Activated CD8-positive, alpha-beta memory T cell treated with anti-CD3 and anti-CD28 coated beads for 36 hours (primary cell): ENCODE measurements around the gene B4GALNT4. TPM values are rescaled to one million over a fixed set of nuclear protein-coding genes. Genes with fewer than 3 reads are reported as not detected.
"Not testable (repeated sequence)": the region's sequence is repeated elsewhere in the genome, so short reads cannot be mapped to it uniquely, and the experiment has no call there.

Source experiments
- CTCF ChIA-PET: fragments of 350-600 bp; sonication (Branson Sonifier 250); formaldehyde crosslinking; loops from one replicate; lab custom pipeline; 2021; ENCODE audit warnings: antibody characterized with exemption; lab: Charles Lee
- POLR2A ChIA-PET: fragments of 350-600 bp; sonication (Branson Sonifier 250); formaldehyde crosslinking; loops from one replicate; lab custom pipeline; 2021; ENCODE audit warnings: antibody characterized with exemption; lab: Charles Lee
- total RNA-seq, 2 experiments: library from RNA; stranded (reverse); gene quantifications; one replicate each; pipeline ENCODE4 v1.2.3, GENCODE V29; 2021

Gene B4GALNT4
- total RNA-seq, 2 experiments from 2014 or later = 0.38 to 0.42 TPM

- CTCF ChIA-PET = interaction anchor here (0.9 kb wide), 1 partner anchor 144 kb away, joined by 3 read pairs; the partner anchor contains the start of genes BET1L and RIC8A
- POLR2A ChIA-PET = no interaction called here
These were observed 17.9 kb upstream of the B4GALNT4 start for GRCh38 chr11:351411-351810.

DNA sequence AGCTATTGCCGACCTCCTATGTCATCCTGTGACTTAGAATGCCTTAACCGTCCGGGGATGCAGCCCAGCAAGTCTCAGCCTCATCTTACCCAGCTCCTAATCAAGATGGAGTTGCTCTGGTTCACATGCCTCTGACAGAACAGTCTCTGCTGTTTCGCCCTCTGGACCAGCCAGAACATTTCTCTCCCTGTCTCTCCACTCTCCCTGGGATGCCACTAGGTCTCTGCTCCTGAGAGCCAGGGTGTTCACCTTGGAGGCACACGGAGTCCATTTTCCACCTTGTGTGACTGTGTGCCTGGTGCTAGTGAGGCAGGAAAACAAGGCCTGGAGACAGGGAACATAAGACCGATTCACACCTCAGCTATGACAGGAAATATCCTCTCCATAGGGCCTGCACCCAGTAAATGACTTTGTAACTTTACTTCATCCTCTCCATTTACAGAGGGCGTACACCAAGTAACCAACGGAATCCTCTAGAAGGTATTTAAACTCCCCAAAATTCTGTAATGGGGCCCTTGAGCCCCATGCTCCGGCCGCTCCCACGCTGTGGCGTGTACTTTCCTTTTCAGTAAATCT is 16.8 kb upstream of the B4GALNT4 start:
- CTCF ChIA-PET = interaction anchor here (0.7 to 0.9 kb wide), 2 partner anchors 43 to 145 kb away, joined by 3 read pairs; partner anchors contain the start of genes BET1L and RIC8A
- POLR2A ChIA-PET = no interaction called here

DNA sequence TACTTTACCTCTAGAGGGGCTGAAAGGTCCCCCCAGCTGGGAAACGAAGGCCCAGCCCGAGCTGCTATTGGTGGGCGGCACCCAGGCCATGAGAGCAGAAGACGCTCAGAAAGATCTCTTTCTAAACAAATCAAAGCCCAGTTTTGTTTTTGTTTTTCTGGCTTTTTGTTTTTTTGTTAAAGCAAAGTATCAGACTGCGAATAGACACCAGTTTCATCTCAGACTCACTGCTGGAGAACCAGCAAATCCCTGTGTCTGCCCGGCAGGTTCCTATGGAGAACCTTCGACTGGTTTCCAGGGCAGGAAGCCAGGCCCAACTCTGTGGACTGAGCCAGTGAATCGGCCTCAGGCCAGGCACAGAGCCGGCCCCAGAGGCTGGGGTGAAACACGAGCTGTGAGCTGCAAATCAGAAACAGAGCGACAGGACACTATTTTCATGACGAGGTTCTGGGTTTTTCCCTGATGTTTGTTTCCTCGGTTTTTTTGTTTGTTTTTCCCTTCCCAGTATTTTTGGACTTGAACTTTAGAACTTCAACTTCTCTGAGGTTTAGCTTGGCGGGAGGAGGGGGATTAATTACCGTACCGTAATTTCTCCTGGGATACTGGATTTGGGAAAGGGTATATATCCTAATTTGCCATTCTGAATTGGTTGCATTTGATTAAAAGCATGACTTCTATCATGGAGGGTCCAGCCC is 16.0 kb upstream of the B4GALNT4 start:
- POLR2A ChIA-PET = no interaction called here

GRCh38 chr11:355581-356458 is 13.5 kb upstream of the B4GALNT4 start:
- ChIA-PET POLR2A (interaction anchor here (0.6 to 1.9 kb wide), 8 partner anchors 13 to 119 kb away, joined by 3 to 11 read pairs (median 6); partner anchors contain the start of gene PSMD13), CTCF (interaction anchor here (0.5 to 1.6 kb wide), 8 partner anchors 28 to 184 kb away, joined by 3 to 5 read pairs (median 4); no protein-coding TSS in a partner anchor)

More for the DNA sequence above, 16.0 kb upstream of the B4GALNT4 start:
- CTCF ChIA-PET = interaction anchor here (0.7 kb wide), 1 partner anchor 43 kb away, joined by 3 read pairs; no protein-coding TSS in a partner anchor

DNA sequence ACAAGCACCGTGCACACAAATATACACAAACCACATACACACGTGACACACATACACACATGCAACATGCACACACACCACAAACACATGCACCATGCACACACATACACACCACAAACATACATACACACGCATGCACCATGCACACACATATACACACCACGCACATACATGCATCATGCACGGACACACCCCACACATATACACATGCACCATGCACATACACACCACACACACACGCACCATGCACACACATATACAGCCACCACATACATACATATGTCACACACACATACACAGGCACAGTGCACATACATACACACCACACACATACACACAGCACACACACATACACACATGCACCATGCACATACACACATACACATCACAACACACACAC is 12.7 kb upstream of the B4GALNT4 start:
- POLR2A ChIA-PET = interaction anchor here (0.7 to 1.9 kb wide), 3 partner anchors 14 to 119 kb away, joined by 3 to 11 read pairs (median 8); partner anchors contain the start of gene PSMD13
- CTCF ChIA-PET = no interaction called here

DNA sequence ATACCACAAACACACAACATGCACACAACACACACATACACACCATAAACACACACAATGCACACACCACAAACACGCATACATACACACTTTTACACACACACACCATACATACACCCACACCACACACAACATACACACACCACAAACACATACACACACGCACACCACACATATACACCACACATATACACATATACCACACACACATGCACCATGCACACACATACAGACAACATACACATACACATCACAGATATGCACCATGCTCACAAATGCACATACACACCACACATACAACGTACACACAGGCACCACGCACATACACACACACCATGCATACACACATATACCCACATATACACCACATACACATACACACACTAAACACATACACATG is 11.7 kb upstream of the B4GALNT4 start:
- ChIA-PET CTCF (no interaction called here), POLR2A (no interaction called here)

DNA sequence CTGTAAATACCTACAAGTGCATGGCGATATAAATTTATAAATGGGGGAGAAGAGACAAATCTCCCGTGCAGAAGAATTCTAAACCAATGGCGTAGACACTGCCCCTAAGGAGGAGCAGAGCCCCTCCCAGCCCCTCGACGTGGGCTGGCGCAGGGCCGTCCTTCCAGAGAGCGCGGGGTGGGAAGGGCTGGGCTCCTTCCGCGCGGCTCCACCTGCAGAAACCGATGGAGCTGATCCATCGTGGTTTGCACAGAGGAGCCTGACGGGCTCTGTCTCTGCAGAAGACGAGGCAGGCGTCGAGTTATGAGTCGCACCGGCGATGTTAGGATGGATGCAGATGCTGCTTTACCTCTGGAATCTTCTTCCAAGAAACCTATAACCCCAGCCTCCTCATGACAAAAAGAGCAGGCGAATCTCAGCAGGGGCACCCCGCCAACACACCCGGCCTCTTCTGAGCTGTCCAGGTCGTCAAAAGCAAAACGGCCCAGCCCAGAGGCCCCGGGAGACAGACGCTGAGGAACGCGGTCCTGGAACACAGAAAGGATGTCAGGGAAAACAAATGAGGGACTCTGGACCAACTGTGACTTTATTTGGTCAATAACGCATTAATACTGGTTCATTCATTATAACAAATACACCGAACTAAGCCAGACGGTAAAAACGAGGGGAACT is 11.0 kb upstream of the B4GALNT4 start:
- POLR2A ChIA-PET = no interaction called here
- CTCF ChIA-PET = interaction anchor here (0.6 to 2.4 kb wide), 4 partner anchors 10 to 161 kb away, joined by 3 to 6 read pairs (median 4); no protein-coding TSS in a partner anchor

GRCh38 chr11:359181-359714 is 10.1 kb upstream of the B4GALNT4 start:
- CTCF ChIA-PET = interaction anchor here (0.9 to 2.4 kb wide), 7 partner anchors 50 to 160 kb away, joined by 3 to 6 read pairs (median 4); partner anchors contain the start of genes BET1L and RIC8A
- POLR2A ChIA-PET = interaction anchor here (1.0 kb wide), 1 partner anchor 152 kb away, joined by 3 read pairs; the partner anchor contains the start of gene BET1L

- CTCF ChIA-PET = interaction anchor here (1.3 to 2.4 kb wide), 2 partner anchors 88 to 110 kb away, joined by 4 to 6 read pairs; no protein-coding TSS in a partner anchor
- POLR2A ChIA-PET = no interaction called here
These were observed 8.7 kb upstream of the B4GALNT4 start for GRCh38 chr11:360326-361280.

GRCh38 chr11:362642-363442 is 6.5 kb upstream of the B4GALNT4 start:
- POLR2A ChIA-PET = no interaction called here
- CTCF ChIA-PET = interaction anchor here (0.5 to 2.4 kb wide), 6 partner anchors 57 to 176 kb away, joined by 3 to 7 read pairs (median 4); no protein-coding TSS in a partner anchor

GRCh38 chr11:363443-363805 is 5.9 kb upstream of the B4GALNT4 start:
- CTCF ChIA-PET = interaction anchor here (0.6 to 2.4 kb wide), 5 partner anchors 58 to 118 kb away, joined by 3 to 7 read pairs (median 3); no protein-coding TSS in a partner anchor
- POLR2A ChIA-PET = not testable (repeated sequence)

DNA sequence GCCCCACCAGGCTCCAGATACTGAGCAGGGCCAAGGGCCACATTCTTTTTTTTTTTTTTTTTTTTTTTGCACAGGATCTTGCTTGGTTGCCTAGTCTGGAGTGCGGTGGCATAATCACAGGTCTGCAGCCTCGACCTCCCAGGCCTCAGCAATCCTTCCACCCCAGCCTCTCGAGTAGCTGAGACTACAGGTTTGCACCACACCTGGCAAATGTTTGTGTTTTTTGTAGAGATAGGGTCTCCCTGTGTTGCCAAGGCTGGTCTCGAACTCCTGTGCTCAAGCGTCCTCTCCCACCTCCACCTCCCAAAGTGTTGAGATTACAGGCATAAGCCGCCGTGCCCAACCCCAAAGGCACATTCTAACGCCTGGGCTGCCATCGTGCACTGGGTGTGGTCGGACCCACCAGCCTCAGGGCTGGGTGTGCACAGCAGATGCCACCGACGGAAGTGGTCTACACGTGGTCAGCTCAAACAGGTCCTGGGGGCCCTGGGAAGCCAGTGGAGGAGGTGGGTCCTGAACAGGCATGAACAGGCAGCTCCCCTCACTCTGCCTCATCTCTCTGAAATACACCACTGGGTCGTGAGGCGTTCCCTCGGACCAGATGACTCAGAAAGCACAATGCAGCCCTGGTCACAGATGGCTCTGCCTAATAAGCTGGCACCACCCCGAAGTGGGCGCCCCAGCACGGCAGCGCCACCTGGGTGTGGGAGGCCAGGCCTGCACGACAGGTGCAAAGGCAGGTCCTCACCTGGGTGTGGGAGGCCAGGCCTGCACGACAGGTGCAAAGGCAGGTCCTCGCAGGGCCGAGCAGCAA is 5.1 kb upstream of the B4GALNT4 start:
- ChIA-PET CTCF (interaction anchor here (0.6 to 1.6 kb wide), 9 partner anchors 35 to 154 kb away, joined by 3 to 8 read pairs (median 3); no protein-coding TSS in a partner anchor), POLR2A (no interaction called here)

DNA sequence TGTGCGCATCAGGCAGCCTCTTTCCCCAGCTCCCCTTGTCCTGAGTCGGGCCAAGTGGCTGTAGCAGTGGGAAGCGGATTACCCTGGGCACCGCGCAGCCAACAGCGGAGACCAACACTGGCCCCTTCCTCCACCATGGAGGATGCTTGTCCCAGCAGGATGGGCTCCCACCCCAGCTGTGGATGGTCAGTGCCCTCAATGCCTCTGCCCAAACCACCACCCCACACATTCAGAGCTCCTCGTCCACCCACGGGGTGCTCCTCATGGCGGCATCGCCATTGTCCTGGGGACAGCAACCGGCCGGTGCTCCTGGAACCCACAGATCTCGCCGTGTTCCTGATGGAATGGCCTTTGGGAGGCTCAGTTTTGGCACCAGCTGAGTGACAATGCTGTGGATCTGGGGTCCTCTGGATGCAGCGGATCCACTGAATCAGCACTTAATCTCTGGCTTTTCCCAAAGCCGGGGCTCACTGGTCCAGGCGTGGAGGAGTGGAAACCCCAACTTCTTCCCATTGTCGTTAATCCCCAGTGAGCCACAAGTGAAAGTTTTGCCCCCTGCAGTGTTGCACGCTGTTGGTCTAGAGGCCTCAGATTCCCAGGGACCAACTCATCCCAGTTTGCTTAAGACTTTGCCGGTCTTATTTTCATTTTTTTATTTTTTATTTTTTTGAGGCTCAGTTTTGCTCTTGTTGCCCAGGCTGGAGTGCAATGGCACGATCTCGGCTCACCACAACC is 4.1 kb upstream of the B4GALNT4 start:
- CTCF ChIA-PET = interaction anchor here (0.9 to 1.6 kb wide), 6 partner anchors 25 to 155 kb away, joined by 3 to 8 read pairs (median 4); no protein-coding TSS in a partner anchor
- POLR2A ChIA-PET = no interaction called here

DNA sequence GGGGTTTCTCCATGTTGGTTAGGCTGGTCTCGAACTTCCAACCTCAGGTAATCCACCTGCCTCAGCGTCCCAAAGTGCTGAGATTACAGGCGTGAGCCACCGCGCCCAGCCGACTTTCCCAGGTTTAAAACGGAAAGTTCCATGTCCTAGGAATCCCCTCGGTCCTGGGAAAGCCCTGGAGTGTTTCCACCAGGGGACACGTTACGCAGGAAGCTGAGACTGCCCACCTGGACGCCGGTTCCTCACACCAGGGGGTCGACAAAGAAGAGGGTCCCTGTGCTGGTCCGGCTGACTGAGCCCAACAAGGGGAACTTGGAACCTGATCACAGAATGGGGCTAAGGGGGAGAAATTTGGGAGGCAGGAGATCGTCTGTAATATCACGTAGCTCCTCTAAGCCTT is 3.5 kb upstream of the B4GALNT4 start:
- ChIA-PET POLR2A (no interaction called here), CTCF (interaction anchor here (1.1 kb wide), 1 partner anchor 26 kb away, joined by 3 read pairs; no protein-coding TSS in a partner anchor)
